M059J (cell line): ENCODE measurements around the gene SIGLEC7. TPM values are rescaled to one million over a fixed set of nuclear protein-coding genes. Genes with fewer than 3 reads are reported as not detected.

Experiments
- DNase-seq: peaks from one replicate; pipeline ENCODE4 v3.0.0-alpha.2; 2012; ENCODE audit warnings: low read depth
- total RNA-seq: library from RNA; depleted of rRNA; stranded (reverse); fragments of >200 nt; shearing (Covaris generic); gene quantifications from 2 replicates; pipeline ENCODE4 v1.2.3, GENCODE V29; 2014; rRNA removed

The SIGLEC7 gene
- not detected in 2 replicates for total RNA-seq

DNA sequence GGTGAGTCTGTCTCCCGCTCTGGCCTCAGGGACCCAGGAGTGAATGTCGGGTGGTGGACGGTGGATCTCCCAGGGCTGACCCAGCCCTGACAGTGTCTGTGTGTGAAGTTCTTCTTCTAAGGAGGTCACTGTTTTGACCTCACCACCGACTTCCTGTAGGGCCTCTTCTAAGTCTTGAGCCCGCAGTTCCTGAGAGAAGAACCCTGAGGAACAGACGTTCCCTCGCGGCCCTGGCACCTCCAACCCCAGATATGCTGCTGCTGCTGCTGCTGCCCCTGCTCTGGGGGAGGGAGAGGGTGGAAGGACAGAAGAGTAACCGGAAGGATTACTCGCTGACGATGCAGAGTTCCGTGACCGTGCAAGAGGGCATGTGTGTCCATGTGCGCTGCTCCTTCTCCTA lies at the start of gene SIGLEC7:
Gene SIGLEC7 (plus strand): TSS at position 183 of the 400 bp plus-strand sequence. CDS start 69 bp downstream, at position 252.
- no peak for DNase-seq

DNA sequence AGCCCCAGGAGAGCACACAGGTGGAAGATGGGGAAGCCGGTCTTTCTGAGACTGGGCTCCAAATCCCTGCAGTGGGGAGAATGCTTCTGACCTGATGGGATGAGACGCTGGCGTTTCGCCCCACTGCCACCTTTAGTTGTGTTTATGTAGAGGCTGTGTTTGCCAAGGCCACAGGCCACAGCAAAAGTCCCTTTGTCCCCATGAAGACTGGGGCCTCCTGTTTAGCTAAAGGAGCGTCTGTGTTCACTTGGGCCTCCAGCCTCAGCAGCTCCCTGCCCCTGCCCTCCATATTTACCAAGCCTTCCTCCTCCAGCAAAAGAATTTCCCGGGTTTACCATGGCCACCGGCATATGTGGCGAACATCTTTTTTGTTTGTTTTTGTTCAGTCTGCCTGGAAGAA lies 49.0 kb upstream of the SIGLEC7 start:
- DNase-seq: no peak

DNA sequence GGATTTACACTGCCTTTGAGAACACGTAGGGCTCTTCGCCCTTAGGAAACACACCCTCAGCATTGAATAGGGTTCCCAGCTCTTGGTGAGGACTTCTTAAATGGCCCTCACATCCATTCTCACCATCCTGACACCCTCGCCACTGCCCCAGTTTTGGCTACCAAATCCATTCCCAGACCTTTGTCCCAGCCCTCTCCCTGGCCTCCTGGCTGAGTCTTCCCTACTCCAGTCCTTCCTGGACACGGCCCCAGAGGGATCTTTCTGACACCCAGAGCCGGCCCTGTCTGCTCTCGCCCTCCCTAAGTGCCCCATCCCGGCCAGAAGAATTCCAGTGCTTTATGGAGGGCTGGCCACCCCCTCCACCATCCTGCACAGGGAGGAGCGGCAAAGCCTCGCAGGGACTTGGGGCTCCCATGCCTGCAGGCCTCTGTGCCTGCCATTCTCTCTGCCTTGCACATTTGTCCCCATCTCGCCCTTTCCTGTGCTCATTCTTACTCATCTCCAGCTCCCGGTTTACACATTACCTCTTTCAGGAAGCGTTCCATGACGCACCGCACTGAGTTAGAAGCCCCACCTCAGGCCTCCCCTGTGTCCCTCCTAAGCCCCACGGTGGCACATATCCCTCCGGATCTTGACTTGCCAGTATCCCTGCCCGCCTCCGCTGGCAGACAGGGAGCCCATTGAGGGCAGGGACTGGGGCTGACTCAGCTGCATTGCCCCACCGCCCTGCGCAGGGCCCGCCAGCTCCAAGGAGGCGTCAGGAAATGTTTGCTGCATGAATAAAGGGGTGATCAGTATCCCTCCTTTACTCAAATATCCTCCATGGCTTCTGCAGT lies 48.4 kb upstream of the SIGLEC7 start:
- DNase-seq: no peak

DNA sequence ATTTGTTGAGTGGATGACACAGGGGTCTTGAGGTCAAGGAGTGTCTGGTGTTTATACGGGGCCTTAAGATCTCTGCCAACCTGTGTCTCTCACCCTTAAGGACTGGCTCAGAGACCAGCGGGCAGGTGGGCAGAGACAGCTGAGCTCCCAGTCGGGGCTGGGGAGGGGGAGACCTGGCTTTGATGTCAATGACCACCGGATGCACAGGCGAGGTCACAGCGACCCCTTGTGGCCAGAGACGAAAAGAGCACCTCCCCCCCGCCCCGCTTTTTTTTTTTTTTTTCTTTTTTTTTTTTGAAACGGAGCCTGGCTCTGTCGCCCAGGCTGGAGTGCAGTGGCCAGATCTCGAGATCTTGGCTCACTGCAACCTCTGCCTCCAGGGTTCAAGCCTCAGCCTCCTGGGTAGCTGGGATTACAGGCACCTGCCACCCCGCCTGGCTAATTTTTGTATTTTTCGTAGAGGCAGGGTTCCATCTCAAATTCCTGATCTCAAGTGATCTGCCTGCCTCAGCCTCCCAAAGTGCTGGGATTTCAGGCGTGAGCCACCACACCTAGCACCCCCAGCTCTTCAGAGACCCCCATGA lies 47.3 kb upstream of the SIGLEC7 start:
- DNase-seq: no peak

DNA sequence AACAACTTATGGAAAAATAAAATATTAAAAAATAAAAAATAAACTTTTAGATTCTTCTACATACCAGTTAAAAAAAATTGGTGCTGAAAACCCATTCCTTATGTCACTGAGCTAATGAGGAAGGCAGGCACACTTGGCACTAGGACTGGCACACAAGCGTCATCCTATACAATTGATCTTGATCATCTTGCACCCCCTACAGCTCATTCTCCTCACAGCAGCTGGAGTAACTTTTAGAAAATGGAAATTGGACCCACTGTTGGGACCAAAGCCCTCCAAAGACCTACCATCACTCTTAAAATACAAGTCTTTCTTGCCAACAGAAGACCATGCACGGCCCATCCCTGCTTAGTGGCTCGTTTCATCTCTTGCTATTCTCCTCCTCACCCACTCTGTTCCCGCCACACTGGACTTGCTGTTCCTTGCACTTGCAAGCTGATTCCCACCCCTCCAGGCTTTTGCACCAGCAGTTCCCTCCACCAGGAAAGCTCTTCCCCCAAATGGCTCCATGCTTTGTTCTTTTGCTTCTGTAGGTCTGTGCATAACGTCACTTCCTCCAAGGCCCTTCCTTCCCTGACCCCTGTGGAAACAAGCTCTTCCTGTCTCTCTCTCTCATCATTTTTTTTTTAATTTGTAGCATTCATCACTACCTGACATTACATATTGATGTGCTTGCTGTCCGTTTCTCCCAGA lies 45.5 kb upstream of the SIGLEC7 start:
- no peak for DNase-seq

DNA sequence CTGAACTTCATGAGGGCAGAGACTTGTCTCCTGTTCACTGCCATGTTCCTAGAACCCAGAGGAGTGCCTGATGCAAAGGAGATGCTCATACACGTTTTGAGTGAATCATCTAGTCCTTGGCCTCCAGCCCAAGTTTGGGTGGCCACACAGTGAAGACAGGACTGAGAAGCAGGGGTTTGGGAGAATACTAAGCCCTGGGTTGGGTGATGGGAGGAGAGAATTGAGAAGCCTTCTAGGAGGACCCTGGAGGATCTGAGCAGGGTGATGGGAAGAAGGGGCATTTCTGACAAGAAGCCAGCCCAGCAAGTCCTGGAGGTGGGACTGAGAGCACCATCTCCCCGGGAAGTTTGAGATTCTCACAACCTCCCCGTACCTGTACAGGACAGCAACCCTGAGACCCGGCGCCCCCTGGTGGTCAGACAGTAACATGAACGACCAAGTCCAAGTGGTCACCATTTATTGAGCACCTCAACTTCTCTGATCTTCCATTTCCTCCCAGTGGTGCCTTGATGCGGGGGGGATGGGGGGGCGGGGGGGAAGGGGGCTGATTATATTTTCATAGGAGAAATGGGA lies 44.8 kb upstream of the SIGLEC7 start:
- peak; percentile 67 for DNase-seq

DNA sequence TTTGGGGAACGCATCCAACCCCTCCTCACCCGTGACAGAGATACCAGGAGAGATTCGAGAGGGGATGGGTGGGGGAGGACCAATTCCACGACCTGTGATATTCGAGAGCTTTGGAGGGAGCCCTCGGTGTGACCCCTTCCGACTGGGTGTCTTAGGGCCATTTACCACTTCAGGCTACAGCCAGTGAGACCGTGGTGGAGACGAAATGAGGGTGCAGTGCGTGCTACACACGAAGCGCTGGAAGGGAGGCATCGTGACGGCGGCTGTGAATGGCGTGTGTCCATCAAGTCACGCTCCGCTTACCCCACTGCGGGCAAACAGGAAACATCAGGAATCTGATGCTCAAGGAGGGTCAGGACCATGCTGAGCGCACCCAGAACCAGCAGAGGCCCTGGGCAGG lies 44.3 kb upstream of the SIGLEC7 start:
- no peak for DNase-seq

DNA sequence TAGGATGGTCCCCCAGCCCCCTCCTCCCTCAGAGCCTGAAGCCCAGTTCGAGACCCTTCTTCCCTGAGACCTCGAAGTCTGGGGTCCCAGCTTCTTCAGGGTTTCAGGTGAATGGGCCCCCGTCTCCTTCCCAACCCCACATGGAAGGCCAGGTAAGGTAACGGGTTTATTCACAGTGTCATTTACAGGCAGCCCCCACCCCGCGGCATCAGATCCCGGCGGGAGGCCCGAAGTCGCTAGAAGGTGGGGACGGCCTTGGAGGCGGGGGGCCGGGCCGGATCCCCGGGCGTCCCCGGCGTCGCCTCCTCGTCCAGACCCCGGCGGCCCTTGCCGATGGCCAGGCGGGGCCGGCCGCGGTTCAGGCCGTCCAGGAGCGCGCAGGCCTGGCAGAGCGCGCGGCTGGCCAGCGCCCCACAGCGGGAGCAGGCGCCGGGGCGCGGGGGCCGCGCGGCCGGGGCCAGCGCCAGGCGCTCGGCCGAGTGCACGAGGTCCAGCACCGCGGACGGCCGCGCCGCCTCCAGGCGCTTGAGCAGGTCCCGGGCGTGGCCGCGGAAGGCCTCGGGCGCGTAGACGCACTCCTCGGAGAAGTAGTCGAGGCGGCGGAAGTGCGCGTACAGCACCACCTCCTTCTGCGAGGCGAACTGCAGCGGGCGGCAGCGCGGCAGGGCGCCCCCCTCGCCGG lies 43.6 kb upstream of the SIGLEC7 start:
- no peak for DNase-seq

DNA sequence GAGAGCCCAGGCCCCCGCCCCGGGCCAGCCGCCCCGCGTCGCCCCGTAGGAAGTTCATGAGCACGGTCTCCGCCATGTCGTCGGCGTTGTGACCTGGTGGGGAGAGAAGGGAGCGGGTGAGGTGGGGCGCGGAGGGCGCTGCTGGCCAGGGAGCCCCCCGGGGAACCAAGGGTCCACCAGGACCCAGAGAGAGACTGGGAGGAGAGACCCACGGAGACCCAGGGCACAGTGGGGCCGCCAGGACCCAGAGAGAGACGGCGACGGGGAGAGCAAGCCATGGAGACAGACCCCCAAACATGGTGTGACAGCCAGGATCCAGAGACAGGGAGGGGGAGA lies 43.1 kb upstream of the SIGLEC7 start:
- no peak for DNase-seq

DNA sequence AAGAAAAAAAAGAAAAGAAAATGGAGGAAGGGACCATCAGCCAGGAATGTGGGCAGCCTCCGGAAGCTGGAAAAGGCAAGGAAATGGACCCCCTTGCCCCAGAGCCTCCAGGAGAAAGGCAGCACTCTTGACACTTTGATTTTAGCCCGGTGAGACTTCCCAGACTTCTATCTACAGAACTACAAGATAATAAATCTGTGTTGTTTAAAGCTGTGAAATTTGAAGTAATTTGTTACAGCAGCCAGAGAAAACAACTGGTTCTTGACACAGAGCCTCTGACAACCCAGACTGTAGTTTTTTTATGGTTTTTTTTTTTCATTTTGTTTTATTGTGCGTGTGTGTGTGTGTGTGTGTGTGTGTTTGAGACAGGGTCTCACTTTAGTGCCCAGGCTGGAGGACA lies 41.5 kb upstream of the SIGLEC7 start:
- no peak for DNase-seq

DNA sequence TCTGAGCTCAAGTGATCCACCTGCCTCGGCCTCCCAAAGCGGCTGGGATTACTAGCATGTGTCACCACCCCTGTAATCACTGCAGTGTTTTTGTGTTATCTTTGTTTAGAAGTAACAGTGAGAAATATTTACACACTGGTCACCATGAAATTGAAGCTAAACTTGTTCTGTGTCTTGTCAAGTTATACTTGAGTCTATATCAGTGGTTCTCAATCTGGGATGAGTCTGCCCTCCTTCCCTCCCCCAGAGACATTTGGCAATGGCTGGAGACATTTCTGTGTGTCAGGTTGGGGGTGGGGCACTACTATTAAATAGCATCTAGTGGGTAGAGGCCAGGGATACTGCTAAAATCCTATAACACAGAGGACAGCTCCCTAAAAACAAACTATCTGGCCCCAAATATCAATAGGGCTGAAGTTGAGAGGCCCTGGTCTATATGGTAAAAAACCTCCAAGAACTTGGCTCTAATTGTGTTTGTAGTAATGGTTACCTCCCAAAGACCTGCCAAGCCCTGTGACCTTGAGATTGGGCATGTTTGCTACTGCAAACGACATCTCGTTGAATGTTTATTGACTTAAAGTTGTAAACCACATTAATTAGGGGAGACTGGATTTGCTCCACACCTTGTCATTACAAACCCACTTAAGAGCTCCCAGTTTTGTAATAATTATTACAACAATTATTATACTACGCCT lies 40.8 kb upstream of the SIGLEC7 start:
- no peak for DNase-seq

DNA sequence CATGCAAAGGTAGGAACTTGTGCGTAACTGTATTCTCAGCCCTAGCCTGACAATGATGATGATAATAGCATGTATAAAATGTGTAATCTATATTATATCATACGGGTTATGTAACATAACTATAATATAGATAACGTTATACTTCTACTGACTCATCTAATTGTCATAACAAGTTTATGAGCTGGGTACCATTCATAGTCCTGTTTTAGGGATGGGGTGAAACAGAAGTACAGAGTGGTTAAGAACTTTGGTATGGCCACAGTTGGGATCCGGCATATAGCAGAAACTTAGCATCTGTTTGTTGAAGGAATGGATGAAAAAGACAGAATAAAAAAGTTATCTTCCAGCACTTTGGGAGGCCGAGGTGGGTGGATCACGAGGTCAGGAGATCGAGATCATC lies 39.1 kb upstream of the SIGLEC7 start:
- no peak for DNase-seq

DNA sequence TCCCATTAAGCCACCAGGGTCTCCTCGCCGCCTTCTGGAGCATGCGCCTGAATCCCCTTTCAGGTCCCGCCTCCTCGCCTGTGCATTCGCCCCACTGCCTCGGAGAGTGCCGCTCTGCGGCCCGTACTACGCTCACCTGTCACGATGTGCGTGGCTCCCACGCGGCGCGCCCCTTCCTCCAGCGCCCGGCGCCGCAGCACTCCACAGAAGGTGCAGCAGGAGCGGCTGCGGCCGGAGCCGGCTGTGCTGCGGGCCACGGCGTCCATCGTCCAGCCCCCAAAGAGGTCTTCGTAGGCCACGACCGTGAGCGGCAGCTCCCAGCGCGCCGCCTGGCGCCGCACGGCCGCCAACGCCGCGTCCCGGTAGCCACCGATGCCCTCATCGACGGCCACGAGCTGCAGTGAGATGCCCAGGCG lies 38.2 kb upstream of the SIGLEC7 start:
- no peak for DNase-seq

DNA sequence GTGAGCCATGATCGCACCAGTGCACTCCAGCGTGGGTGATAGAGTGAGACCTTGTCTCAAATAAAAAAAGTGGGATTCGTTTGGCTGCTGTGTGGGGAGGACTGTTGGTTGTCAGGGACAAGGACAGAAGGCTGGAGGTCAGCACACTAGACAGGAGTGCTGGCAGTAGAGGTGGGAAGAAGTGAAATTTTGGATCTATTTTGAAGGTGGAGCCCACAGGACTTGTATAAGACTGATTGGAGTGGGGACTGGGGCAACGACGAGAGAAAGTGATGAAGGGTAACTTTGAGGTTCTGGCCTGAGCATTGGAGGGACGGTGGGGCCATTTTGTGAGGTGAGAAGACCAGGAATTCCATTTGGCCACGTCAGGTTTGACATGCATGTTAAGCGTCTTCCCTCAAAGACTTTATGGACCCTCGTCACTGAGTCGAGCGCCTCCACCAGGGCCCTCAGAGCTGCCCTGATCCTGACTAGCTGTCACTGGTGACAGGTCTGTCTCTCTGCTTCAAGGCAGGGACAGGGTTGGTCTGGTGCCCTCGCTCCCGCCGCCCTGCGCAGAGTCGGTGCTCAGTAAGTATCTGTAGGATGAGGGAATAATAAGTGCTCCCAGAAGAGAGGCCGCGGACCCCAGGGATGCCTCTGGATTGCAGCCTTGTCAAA lies 34.6 kb upstream of the SIGLEC7 start:
- DNase-seq: peak; percentile 28

DNA sequence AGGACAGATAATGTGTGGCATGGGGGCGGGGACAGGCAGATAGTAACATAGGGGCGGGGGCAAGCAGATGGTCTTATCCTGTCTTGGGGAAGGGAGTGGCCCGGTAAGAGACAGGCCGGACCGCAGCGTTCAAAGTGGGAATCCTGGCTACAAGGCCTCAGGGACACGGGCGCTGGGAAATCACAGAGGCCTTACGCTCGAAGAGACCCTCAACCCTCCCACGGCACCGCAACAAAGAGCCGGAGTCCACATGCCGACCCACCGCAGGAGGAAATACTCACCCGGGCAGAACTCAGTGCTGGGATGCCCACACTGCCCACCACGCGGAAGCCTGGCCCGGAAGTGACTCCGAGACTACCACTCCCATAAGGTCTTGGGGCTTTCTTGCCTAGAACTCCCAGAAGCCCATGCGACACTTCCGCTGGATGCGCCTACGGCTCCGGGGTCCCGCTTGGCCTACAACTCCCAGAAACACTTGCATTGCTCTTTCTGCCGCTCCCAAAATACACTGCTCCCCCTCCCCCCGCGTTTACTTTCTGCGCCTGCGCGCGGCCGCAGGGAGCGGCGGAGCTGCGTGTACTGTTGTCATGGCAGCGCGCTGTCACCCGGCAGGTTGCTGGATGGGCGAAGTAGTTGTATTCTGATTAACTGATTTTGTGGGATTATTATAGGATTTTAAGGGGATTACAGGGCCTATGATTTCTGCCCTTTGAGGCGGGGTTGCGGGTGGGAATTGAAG lies 33.9 kb upstream of the SIGLEC7 start, which contains the start of gene CTU1:
Gene CTU1 (minus strand): TSS at position 344 of the 739 bp plus-strand sequence. CDS start 3,840 bp downstream, outside the sequence.
- DNase-seq: peak; percentile 99

DNA sequence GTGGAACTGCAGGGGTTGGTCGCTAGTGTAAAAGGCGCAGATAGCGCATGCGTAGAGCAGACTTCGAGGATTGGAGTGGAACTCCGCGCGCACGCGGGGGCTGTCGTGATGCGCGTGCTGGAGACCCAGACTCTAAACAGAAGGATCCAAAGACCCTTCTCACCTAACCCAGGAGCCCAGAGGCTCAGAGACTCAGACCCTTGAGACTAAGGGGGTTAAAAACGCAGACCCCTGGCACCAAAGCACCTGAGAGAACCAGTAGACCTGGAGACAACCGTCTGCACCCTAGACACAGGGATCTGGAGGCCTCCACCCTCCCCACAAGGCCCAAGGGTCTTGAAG lies 33.3 kb upstream of the SIGLEC7 start:
- DNase-seq: no peak

DNA sequence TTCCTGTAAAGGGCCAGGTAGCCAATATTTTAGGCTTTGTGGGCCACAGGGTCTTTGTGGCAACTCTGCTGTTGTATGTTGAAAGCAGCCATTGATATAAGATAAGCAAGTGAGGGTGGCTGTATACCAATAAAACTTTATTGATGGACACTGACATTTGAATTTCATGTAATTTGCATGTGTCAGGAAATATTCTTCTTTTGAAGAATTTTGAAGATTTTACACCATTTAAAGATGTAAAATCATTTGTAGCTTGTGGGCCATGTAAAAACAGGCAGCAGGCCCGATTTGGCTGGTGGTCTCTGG lies 31.5 kb upstream of the SIGLEC7 start:
- no peak for DNase-seq

DNA sequence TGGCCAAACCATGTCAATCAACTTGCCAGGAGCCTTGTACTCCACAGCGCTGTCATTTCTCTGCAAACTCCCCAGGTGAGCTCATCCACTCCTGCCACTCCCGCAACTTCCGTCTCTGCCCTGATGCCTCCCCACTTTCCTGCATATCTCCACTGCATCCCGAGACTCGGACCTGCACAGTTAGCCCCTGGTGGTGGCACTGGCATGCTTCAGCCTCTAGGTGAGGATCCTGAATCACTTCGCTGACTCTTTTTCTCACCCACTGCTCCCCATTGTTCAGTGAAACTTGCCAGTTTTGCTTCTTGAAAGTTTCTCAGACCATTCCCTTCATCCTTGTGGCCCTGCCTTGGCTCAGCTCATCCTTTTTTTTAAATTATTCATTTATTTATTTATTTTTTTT lies 30.5 kb upstream of the SIGLEC7 start:
- no peak for DNase-seq

DNA sequence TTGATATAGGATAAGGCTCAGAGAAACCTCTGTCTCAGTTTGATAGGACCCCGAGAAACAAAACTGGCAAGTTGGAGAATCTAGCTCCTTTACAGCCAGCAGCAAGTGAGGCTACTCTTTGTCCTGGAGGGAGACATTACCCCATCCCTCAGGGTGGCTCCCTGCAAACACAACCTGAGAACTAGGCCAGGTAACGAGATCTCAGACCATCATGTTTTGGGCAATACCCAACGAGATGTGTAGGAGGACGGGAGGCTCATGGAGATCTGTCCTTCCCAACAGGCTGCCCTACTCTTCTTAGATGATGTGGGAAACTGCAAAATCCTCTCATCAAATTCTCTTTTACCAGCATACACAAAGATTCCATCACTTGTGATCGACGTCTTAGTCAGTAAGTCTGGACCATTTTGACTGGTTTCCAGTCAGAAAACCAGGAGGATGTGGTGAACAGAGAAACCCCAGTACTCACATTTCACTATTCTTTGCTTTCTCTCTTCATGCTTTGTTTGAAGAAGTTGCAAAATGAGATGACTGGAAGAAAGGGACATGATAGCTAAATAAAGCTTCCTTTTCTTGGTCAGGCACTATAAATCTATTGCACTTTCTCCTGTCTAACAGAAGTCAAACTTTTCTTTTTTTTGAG lies 27.9 kb upstream of the SIGLEC7 start:
- no peak for DNase-seq
